KG1 (cell line): ENCODE results near the gene LYSET.
"Not testable (repeated sequence)": the region's sequence is repeated elsewhere in the genome, so short reads cannot be mapped to it uniquely, and the experiment has no call there.

Experiments used
- DNase-seq: peaks from one replicate; lab custom pipeline; 2025; lab: John Stamatoyannopoulos, UW

LYSET gene

DNA sequence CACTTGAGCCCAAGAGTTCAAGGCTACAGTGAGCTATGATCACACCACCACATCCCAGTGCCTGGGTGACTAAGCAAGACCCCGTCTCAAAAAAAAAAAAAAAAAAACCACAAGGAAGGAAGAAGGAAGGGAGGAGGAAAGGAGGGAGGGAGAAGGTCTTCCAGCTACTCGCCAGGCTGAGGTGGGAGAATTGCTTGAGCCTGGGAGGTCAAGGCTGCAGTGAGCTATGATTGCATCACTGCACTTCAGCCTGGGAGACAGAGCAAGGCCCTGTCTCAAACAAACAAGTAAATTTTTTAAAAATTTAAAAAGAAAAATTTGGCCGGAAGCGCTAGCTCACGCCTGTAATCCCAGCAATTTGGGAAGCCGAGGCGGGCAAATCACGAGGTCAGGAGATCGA, 16.5 kb upstream of the LYSET start:
- DNase-seq = not testable (repeated sequence)

- DNase-seq = not testable (repeated sequence)
Measured at GRCh38 chr14:93169619-93170018, 15.5 kb upstream of the LYSET start.

GRCh38 chr14:93170141-93170540, 15.0 kb upstream of the LYSET start:
- not testable (repeated sequence) for DNase-seq

GRCh38 chr14:93171376-93171775, 13.7 kb upstream of the LYSET start:
- DNase-seq = no peak

DNA sequence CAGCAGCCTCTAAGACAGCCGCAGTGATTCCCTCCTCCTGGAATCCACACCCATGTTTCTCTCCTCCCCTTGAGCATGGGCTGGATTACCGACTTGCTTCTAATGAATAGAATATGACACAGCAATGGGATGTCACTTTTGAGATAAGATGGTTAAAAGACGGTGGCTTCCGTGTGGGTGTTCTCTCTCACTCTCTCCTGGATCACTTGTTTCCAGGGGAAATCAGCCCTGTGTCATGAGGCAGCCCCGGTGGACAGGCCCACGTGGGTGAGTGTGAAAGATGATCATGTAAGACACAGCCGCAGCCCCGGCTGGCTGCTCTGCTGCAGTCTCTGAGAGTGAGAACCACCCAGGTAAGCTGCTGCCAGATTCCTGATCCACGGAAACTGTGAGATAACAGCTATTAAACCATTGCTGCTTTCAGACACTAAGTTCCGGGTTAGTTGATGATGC, 11.1 kb upstream of the LYSET start:
- DNase-seq = no peak

- not testable (repeated sequence) for DNase-seq
Measured at GRCh38 chr14:93174731-93175130, 10.4 kb upstream of the LYSET start.

- no peak for DNase-seq
Measured at GRCh38 chr14:93175492-93175891, 9.6 kb upstream of the LYSET start.

- DNase-seq = no peak
Measured at GRCh38 chr14:93183596-93184317, 1.4 kb upstream of the LYSET start.

DNA sequence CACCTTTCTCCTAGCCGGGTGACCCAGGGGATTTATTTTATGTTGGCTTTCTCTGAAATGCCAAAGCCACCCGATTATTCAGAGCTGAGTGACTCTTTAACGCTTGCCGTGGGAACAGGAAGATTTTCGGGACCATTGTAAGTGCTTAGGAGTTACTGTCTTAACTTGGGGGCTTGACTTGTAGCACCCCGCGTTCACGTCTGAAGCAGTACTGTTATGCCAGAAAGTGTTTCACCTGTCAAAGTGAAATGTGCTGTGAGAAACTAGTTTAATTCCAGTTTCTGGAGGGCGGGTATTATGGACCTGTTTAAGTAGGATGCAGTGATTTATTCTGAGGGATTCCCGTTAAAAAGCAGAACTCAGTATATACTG, 218 bp downstream of the LYSET start:
- no peak for DNase-seq

- no peak for DNase-seq
Measured at GRCh38 chr14:93186466-93186865, 1.3 kb downstream of the LYSET start.

DNA sequence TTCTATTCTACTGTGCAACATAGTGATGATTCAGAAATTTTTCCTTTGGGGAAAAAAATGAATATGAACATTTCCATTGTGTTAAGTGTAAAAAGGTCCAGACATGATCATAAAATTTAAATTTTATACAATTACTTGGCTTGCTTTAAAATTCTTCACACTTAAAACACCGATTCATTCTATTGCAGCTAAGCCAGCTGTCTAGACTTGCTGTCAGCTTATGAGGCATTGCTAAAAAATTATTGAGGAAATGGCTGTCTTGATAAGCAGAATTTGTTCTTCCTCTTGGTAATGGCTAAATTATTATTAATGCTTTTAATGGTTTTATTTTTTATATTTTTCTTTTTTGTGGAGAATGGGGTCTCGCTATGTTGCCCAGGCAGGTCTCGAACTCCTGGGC, 1.8 kb downstream of the LYSET start:
- no peak for DNase-seq

GRCh38 chr14:93195316-93195999, 10.3 kb downstream of the LYSET start:
- DNase-seq = no peak

- DNase-seq = no peak
Measured at GRCh38 chr14:93199031-93199430, 13.9 kb downstream of the LYSET start.

DNA sequence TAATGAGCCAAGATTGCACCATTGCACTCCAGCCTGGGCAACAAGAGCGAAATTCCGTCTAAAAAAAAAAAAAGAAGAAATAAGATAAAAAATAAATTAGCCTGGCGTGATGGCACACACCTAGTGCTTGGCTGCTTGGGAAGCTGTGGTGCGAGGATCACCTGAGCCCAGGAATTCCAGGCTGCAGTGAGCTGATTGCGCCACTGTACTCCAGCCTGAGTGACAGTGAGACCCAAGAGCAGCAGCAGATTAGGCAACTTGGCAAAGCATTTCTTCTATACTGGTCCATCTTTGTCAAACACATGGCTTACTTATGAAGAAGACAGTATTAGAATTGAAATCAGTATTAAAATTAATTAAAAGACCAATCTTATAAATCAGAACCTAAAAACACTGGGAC, 15.4 kb downstream of the LYSET start:
- no peak for DNase-seq

DNA sequence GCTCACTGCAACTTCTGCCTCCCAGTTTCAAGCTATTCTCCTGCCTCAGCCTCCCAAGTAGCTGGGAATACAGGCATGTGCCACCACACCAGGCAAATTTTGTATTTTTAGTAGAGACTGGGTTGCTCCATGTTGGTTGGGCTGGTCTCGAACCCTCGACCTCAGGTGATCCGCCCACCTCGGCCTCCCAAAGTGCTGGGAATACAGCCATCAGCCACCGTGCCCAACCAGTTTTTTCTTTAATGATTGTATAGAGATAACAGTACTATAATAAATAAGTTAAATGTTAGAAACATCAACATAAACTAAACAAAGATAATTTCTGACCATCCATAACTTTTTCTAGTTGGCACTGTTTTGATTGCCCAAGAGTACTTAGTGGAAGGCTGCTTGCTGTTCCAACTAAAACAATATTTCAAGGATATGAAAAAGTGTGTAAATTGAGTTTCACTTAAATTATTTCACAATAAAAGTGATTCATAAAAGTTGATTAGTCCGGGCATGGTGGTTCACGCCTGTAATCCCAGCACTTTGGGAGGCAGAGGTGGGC, 16.1 kb downstream of the LYSET start:
- DNase-seq = no peak

DNA sequence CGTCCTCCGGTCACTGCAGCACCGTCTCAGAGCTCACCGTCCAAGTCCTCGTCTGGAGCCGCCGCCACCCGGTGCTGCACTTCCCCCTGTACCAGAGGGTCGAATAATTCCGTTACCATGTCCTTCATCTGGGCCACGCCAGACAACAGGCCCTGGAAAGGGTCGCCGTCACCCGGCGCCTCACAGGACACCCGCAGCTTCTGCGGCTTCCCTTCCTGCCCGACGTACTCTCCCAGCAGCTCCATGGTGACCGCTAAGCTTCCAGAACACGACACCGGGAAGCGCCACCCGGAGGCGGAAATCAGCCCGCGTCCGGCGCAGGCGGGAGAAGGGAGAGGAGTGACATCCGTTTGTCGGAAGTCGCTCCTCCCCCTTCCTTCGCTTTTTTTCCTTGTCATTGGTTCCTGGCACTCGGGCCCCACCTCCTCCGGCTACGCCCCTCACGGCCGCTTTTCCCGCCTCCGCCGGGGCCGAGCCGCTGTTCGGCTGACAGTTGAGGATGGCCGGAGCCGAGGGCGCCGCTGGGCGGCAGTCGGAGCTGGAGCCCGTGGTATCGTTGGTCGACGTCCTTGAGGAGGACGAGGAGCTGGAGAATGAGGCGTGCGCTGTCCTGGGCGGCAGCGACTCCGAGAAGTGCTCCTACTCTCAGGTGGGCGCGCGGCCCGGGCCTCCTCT, 21.8 kb downstream of the LYSET start, which contains the start of the genes GON7 and UBR7:
GON7 (minus strand) TSS at position 273 of the 675 bp plus-strand sequence; CDS start at position 245, 28 bp downstream.
UBR7 (plus strand) TSS at position 464 of the 675 bp plus-strand sequence; CDS start at position 500, 36 bp downstream.
- DNase-seq = peak; percentile 96

DNA sequence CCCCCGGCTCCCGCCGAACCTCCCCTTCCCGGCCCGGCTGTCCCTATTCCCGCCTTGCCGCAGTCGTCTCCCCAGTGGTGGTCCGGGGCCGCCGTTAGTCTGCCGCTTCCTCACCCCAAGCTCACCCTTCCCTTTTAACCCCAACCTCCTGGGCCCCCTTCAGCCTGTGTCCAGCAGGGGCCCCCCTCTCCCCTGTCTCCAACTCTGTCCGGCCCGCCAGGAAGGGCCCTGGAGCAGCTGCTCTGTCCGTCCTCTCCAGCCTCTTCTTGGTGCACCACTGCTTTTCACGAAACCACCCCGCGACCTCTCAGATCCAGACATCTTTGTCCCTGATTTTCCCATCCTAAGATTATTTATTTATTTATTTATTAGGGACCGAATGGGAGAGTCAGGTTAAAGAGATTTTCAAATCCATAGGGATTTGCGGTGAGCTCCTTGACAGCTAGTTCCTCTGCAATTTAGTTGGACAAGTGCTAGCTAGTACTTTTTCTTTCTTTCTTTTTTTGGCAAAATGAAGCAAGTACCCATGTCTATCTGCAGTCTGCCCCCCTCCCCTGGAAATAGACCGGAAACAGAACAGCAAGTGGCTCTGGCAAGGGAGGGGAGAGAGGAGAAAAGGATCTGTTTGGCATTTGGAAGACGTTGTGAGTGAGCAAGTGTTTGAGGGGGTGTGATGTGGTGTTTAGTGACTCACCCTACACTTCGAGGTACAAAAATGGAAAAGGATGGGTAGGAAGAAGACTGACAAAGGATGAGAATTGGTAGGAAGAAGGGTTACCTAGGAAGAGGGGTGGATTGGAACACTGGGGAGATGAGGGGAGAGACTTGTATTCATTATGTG, 22.6 kb downstream of the LYSET start:
- no peak for DNase-seq

DNA sequence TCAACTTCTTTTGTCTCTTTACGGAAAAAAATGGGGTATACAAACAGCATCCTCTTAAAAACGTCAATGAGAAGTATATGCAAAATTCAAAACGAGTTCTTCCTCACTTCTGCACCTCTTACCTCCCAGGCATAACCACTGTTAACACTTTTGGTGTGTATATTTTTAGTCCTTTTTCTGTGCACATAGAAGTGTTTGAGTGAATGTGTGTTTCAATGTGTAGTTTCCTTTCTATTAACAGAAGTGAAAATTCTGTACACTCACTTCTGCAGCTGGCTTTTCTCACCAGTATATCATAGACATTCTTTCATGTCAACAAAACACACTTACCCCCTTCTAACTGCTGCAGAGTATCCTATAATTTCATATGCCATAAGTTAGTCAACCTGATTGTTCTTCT, 27.3 kb downstream of the LYSET start:
- DNase-seq = no peak

DNA sequence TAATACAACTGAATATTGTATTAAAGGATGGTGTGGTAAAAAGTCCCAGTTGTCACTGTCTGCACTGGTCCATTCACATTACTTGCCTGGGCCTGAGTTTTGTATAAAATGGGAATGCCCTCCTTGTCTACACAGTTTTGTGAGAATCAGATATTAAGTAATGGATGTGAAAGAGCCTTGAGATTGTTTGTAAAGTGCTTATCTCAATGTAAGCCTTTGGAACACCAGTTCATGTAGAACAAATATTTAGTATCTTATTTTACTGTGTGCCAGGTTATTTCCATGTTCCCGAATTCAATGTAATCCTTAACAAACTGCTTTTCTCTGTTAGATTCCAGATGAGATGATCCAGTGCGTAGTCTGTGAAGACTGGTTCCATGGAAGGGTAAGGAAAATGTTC, 29.5 kb downstream of the LYSET start:
- no peak for DNase-seq

DNA sequence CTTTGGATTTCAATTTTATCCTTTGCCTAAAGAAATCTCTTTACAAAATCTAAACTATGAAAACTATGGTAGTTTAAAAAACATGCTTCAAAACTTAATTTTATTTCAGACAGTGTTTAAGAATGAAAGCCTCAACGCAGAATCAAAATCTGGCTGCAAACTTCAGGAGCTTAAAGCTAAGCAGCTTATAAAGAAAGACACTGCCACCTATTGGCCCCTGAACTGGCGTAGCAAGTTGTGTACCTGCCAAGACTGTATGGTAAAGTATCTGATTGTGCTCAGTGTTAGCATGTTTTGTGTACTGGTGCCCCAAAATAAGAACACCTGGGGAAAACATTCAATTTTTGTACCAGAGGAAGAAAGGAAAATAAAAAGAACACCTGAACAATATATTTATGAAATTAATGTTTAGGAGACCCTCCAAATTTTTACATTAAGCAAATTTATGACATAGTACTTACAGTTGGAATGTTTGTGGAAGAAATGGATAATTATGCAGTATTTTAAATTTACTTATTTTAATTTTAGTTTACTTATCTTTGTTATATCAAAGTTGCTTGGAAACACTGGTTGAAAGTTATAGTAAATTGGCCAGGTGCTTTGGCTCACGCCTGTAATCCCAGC, 34.1 kb downstream of the LYSET start:
- no peak for DNase-seq

DNA sequence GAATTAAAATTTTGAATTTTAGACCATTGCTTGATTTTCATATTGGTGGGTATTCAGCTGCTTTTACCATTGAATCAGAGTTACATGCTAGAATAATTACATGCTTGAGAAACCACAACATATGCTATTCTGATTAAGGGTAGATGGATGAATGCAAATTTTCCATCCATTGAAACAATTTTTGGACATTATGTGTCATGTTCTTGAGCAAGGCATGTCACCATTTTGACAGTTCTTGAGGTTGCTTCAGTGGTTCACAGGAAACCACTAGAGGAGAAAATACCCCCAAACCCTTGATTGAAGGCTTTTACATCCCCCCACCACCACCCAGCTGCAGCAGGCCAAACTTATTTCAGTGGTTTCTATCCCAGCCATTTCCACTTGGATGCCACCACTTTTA, 35.4 kb downstream of the LYSET start:
- DNase-seq = no peak
